ENCODE data around the gene ARHGEF19. TPM values are rescaled to one million over a fixed set of nuclear protein-coding genes. Genes with fewer than 3 reads are reported as not detected.

ARHGEF19 gene
- total and polyA plus RNA-seq, 9 of the 15 experiments (the other 6 are each of a cell fraction or from before 2014, with no cell fraction given): 0.73 to 21.0 (median 5.2) TPM

DNA sequence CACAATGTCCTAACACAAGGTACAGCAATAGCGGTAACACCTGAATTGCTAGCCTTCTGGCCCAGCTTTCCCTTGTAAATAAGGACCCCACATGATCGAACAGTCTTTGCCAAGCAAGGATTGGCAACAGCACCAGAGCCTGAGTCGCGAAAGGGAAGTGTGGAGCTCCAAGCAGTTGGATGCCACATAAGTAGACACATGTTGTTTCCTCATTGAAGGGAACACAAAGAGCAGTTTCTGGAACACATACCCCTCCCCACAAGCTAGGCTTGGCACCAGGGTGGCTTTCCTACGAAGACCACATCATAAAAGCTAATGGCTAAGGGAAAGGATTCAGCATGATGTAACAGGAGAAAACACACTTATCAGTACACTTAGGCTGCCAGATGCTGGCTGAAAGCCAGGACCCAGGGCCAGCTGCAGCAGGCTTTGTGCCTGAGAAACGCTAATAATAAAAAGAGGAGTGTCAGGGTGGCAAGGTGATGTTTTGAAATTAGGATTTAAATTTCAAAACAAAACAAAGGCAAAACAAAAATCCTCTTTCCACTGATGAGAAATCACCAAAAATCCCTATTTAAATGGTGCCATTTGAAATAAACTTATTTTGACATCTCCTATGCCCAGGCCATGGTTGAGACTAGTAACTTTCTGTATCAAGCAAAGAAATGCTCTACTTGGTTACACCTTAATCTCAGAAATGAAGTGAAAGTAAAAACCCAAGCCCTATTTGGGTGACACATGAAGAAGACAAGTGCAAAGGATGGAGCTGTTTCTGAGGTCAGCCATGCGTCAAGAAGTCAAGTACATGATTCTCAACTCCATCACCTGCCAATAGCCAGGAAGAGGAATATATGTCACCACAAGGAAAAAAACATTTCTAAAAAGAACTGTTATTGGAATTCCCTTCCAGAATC, 36.4 kb upstream of the ARHGEF19 start (continued):
- TF ChIP-seq EWSR1 (IDR thresholded peaks at IDR 0.05; ENCODE audit: borderline replicate concordance, low read depth, partially characterized antibody) (no peak), ZNF175 (CRISPR knock-in tag; IDR thresholded peaks at IDR 0.05; ENCODE audit: low read depth) (peak; percentile 98), EHMT2 (IDR thresholded peaks at IDR 0.05) (no peak), GTF2A2 (tag; IDR thresholded peaks at IDR 0.05) (peak; percentile 81; the same call in 1 of the 2 replicates), ZC3H4 (CRISPR knock-in tag; IDR thresholded peaks at IDR 0.05; ENCODE audit: borderline replicate concordance) (no peak), E2F5 (CRISPR knock-in tag; IDR thresholded peaks at IDR 0.05) (no peak), SETDB1 (IDR thresholded peaks at IDR 0.05; ENCODE audit: low read length) (no peak), ATF6 (CRISPR knock-in tag; IDR thresholded peaks at IDR 0.05) (0 out of 2 replicates have a peak, but pooled peaks have one; percentile 32), GABPB2 (CRISPR knock-in tag; conservative IDR thresholded peaks at IDR 0.05) (peak; percentile 89; the same call in 1 of the 2 replicates), CHAMP1 (IDR thresholded peaks at IDR 0.05) (peak; percentile 63; the same call in 1 of the 2 replicates), LCOR (CRISPR knock-in tag; IDR thresholded peaks at IDR 0.05) (no peak), ZNF586 (CRISPR knock-in tag; conservative IDR thresholded peaks at IDR 0.05) (no peak), BRD4 (IDR thresholded peaks at IDR 0.05) (peak; percentile 89; the same call in 1 of the 2 replicates), CBFA2T3 (IDR thresholded peaks at IDR 0.05) (peak; percentile 92), ZNF239 (CRISPR knock-in tag; IDR thresholded peaks at IDR 0.05) (peak; percentile 85), MTA2 (IDR thresholded peaks at IDR 0.05; ENCODE audit: low read depth) (peak; percentile 84), BRD9 (IDR thresholded peaks at IDR 0.05; ENCODE audit: low read depth, partially characterized antibody) (peak; percentile 95)
- TF ChIP-seq, protein P1, sequence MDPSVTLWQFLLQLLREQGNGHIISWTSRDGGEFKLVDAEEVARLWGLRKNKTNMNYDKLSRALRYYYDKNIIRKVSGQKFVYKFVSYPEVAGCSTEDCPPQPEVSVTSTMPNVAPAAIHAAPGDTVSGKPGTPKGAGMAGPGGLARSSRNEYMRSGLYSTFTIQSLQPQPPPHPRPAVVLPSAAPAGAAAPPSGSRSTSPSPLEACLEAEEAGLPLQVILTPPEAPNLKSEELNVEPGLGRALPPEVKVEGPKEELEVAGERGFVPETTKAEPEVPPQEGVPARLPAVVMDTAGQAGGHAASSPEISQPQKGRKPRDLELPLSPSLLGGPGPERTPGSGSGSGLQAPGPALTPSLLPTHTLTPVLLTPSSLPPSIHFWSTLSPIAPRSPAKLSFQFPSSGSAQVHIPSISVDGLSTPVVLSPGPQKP (CRISPR knock-in tag; IDR thresholded peaks at IDR 0.05): no peak
- TF ChIP-seq, protein P2, sequence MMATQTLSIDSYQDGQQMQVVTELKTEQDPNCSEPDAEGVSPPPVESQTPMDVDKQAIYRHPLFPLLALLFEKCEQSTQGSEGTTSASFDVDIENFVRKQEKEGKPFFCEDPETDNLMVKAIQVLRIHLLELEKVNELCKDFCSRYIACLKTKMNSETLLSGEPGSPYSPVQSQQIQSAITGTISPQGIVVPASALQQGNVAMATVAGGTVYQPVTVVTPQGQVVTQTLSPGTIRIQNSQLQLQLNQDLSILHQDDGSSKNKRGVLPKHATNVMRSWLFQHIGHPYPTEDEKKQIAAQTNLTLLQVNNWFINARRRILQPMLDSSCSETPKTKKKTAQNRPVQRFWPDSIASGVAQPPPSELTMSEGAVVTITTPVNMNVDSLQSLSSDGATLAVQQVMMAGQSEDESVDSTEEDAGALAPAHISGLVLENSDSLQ (IDR thresholded peaks at IDR 0.05): 0 out of 2 replicates have a peak, but pooled peaks have one; percentile 27
- TF ChIP-seq, protein P3, sequence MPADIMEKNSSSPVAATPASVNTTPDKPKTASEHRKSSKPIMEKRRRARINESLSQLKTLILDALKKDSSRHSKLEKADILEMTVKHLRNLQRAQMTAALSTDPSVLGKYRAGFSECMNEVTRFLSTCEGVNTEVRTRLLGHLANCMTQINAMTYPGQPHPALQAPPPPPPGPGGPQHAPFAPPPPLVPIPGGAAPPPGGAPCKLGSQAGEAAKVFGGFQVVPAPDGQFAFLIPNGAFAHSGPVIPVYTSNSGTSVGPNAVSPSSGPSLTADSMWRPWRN (IDR thresholded peaks at IDR 0.05; ENCODE audit: low read depth): peak; percentile 77

Data from K562 (cell line).